Activated B cell treated with CpG ODN at 0.5 μM for 24 hours (primary cell): ENCODE data around the gene TMEM218. TPM values are rescaled to one million over a fixed set of nuclear protein-coding genes. Genes with fewer than 3 reads are reported as not detected.
A peak's percentile ranks its signal among the peaks of the same experiment; 100 is the strongest.
"Not testable (repeated sequence)": the region's sequence is repeated elsewhere in the genome, so short reads cannot be mapped to it uniquely, and the experiment has no call there.

ENCODE experiments used
- ATAC-seq: fragments of 200-7000 bp; cut with Tn5 transposase; one replicate; pipeline ENCODE4 v1.10.0; 2021; ENCODE audit warnings: low read depth, mild to moderate bottlenecking, moderate library complexity
- CTCF ChIA-PET: fragments of 350-600 bp; sonication (Branson Sonifier 250); formaldehyde crosslinking; loops from one replicate; lab custom pipeline; 2021; ENCODE audit warnings: antibody characterized with exemption; lab: Charles Lee
- POLR2A ChIA-PET: fragments of 350-600 bp; sonication (Branson Sonifier 250); formaldehyde crosslinking; loops from one replicate; lab custom pipeline; 2021; ENCODE audit warnings: antibody characterized with exemption; lab: Charles Lee
- DNase-seq: peaks from one replicate; pipeline ENCODE4 v3.0.0; 2022
- H3K27ac Mint-ChIP-seq: one replicate; pipeline ENCODE4 v1.8.0; 2020; ENCODE audit warnings: mixed read lengths
- H3K27me3 Mint-ChIP-seq: one replicate; pipeline ENCODE4 v1.8.0; 2021; ENCODE audit warnings: mixed read lengths
- H3K36me3 Mint-ChIP-seq: one replicate; pipeline ENCODE4 v1.8.0; 2021; ENCODE audit warnings: low read depth, mixed read lengths
- H3K4me1 Mint-ChIP-seq: one replicate; pipeline ENCODE4 v1.8.0; 2021; ENCODE audit warnings: mixed read lengths
- H3K4me3 Mint-ChIP-seq: one replicate; pipeline ENCODE4 v1.8.0; 2020; ENCODE audit warnings: mild to moderate bottlenecking, mixed read lengths
- H3K9me3 Mint-ChIP-seq: one replicate; pipeline ENCODE4 v1.8.0; 2020; ENCODE audit warnings: mixed read lengths
- intact Hi-C: fragments of 100-400 bp; cut with micrococcal nuclease; formaldehyde crosslinking; loops from one replicate; pipeline ENCODE4 v1.15.1; 2024
- total RNA-seq: library from RNA; stranded (reverse); gene quantifications from 2 replicates; pipeline ENCODE4 v1.2.3, GENCODE V29; 2022
- TF ChIP-seq, protein P1 (sequence below): fragments of 200-600 bp; IDR thresholded peaks from one replicate; pipeline ENCODE4 v1.8.0; 2022; ENCODE audit warnings: antibody characterized with exemption, mild to moderate bottlenecking

TMEM218 gene
- total RNA-seq, 1 donor from 2014 or later = 18.8 TPM

DNA sequence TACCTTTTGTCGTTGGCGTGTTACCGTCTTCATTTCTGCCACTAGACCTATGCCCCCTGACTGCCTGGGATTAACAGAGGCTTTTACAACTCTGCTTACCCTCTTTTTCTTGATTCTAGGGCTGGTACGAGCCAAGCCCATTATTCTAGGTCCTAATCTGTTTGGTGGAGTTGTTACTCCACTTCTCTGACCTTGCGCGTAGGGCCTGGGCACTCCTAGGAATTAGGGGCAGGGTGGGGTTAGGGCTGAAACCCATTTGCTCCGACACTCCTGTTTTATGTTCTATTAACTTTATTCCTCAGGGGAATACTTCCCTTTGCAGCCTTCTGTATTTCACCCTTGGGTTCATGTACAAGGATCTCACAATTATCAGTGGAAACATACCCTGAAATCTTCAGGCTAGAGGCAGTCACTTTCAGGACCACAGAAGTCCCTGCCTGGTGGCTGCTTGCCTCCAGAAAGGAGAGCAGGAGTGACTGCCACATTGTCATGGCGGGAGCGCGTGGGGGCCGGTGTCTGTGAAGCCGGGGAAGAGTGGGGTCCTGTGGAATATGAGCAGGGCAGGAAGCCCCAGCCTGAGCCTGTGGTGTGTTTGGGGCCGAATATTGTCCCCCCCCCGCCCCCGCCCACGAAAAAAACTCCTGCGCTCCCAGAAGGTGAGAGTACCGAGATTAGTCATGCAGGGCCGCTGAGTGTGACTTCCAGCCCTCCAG lies 49.1 kb downstream of the TMEM218 start:
- peak overlapping the region; percentile 83 for H3K27ac Mint-ChIP-seq
- no peaks in the 10 kb centered on the region for H3K9me3 Mint-ChIP-seq
- TF ChIP-seq, protein P1, sequence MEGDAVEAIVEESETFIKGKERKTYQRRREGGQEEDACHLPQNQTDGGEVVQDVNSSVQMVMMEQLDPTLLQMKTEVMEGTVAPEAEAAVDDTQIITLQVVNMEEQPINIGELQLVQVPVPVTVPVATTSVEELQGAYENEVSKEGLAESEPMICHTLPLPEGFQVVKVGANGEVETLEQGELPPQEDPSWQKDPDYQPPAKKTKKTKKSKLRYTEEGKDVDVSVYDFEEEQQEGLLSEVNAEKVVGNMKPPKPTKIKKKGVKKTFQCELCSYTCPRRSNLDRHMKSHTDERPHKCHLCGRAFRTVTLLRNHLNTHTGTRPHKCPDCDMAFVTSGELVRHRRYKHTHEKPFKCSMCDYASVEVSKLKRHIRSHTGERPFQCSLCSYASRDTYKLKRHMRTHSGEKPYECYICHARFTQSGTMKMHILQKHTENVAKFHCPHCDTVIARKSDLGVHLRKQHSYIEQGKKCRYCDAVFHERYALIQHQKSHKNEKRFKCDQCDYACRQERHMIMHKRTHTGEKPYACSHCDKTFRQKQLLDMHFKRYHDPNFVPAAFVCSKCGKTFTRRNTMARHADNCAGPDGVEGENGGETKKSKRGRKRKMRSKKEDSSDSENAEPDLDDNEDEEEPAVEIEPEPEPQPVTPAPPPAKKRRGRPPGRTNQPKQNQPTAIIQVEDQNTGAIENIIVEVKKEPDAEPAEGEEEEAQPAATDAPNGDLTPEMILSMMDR = no peak
- H3K27me3 Mint-ChIP-seq = peaks cover 9% of the 10 kb centered on the region
- H3K4me1 Mint-ChIP-seq = peaks cover 22% of the 10 kb centered on the region
- ChIA-PET POLR2A (interaction anchor here (1.0 to 3.0 kb wide), 6 partner anchors 10 to 825 kb away, joined by 3 to 78 read pairs (median 10); partner anchors contain the start of genes CCDC15, HYLS1 and TMEM218), CTCF (interaction anchor here (1.2 to 1.8 kb wide), 2 partner anchors 10 to 62 kb away, joined by 3 to 17 read pairs; no protein-coding TSS in a partner anchor)
- H3K4me3 Mint-ChIP-seq = peak overlapping the region; percentile 86
- no peaks in the 10 kb centered on the region for H3K36me3 Mint-ChIP-seq
- DNase-seq (no peak), ATAC-seq (no peak)
- intact Hi-C loops = loop anchor here (2.0 to 5.0 kb wide), 3 partner anchors 20 to 870 kb away; partner anchors contain the start of gene CCDC15

DNA sequence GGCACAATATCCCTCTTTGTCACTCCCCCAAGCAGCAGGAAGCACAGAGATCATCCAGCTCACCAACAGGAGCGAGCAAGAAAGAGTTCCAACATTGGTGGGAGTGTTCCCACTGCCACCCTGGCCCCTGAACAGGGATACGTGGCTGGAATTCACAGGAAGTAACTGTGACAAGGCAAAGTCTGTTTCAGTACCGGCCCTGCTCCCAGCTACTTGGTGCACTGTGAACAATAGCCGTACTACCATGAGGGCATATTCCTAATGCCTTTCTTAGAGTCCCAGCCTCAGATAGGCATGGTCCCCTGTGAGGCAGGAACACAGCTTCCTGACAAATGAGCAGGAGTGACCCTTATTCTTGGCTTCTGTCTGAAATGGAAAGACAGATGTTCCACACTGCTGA lies 50.1 kb downstream of the TMEM218 start:
- Mint-ChIP-seq H3K4me3 (no peak overlapping the region), H3K27ac (no peak overlapping the region), H3K9me3 (no peaks in the 10 kb centered on the region), H3K4me1 (peaks cover 22% of the 10 kb centered on the region), H3K36me3 (no peaks in the 10 kb centered on the region), H3K27me3 (peaks cover 9% of the 10 kb centered on the region)
- CTCF ChIA-PET = interaction anchor here (1.1 kb wide), 1 partner anchor 64 kb away, joined by 3 read pairs; no protein-coding TSS in a partner anchor
- POLR2A ChIA-PET = interaction anchor here (1.0 kb wide), 1 partner anchor 10 kb away, joined by 3 read pairs; no protein-coding TSS in a partner anchor
- DNase-seq = no peak
- ATAC-seq = no peak
- TF ChIP-seq, protein P1 = no peak
- intact Hi-C loops = loop anchor here (5.0 kb wide), 1 partner anchor 869 kb away; no protein-coding TSS in a partner anchor

DNA sequence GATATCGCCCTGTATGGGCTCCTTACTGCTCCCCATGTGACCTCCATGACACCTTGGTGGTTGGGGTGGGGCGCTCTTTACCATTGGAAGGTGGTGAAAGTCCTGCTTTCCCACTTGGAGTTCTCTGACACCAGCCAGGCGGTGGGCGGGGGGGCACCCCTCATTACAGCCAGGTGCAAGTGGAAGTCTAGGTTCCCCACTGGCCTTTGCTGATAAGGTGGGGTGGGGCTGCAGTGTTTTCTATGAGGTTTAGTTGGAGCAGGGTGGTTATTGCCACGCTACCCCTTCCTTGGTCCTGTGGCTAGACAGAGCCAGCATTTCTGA lies 53.8 kb downstream of the TMEM218 start:
- Mint-ChIP-seq H3K9me3 (no peaks in the 10 kb centered on the region), H3K36me3 (no peaks in the 10 kb centered on the region), H3K4me1 (peaks cover 5% of the 10 kb centered on the region), H3K4me3 (no peak overlapping the region), H3K27ac (no peak overlapping the region), H3K27me3 (peaks cover 5% of the 10 kb centered on the region)
- intact Hi-C loops = no loop called here
- no peak for DNase-seq
- CTCF ChIA-PET = no interaction called here
- no peak for ATAC-seq
- TF ChIP-seq, protein P1 = no peak
- POLR2A ChIA-PET = no interaction called here

DNA sequence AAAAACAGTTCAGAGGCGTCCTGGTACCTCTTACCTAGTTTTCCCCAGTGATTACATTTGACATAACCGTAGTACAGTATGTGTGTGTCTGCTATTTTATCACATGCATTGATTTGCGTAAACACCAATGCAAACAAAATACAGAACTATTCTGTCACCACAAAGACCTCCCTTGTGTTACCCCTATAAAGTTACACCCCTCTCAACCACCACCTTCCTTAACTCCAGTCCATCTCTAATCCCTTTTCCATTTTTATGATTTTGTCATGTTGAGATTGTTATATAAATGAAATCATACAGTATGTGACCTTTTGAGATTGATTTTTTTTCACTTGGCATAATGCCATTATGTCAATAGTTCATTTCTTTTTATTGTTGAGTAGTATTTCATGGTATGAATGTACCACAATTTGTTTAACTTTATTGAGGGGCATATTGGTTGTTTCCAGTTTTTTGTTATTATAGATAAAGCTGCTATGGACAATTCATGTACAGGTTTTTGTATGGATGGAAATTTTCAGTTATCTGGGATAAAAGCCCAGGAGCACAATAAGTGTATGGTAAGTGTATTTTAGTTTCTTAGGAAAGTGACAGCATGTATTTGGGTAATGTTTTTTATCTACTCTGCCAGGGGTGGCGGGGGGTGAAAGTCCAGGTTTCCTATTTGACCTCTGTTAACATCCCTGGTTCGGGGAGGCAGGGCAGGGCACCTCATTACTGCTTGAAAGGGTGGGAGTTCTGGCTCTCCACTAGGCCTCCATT lies 54.3 kb downstream of the TMEM218 start:
- DNase-seq = no peak

DNA sequence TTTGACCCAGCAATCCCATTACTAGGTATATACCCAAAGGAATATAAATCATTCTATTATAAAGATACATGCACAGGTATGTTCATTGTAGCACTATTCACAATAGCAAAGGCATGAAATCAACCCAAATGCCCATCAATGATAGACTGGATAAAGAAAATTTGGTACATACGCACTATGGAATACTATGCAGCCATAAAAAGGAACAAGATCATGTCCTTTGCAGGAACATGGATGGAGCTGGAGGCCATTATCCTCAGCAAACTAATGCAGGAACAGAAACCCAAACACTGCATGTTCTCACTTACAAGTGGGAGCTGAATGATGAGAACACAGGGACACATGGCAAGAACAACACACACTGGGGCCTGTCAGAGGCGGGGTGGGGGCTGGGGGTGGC lies 55.3 kb downstream of the TMEM218 start:
- H3K4me3 Mint-ChIP-seq, ATAC-seq, H3K27ac Mint-ChIP-seq, H3K27me3 Mint-ChIP-seq, H3K9me3 Mint-ChIP-seq, intact Hi-C loops, DNase-seq, H3K4me1 Mint-ChIP-seq, H3K36me3 Mint-ChIP-seq, CTCF ChIA-PET: not testable (repeated sequence)
- POLR2A ChIA-PET = interaction anchor here (0.7 kb wide), 1 partner anchor 14 kb away, joined by 4 read pairs; no protein-coding TSS in a partner anchor

More for the DNA sequence above, 54.3 kb downstream of the TMEM218 start:
- POLR2A ChIA-PET = no interaction called here
- peaks cover 1% of the 10 kb centered on the region for H3K27me3 Mint-ChIP-seq
- no peaks in the 10 kb centered on the region for H3K9me3 Mint-ChIP-seq
- no peak overlapping the region for H3K4me3 Mint-ChIP-seq
- peaks cover 2% of the 10 kb centered on the region for H3K4me1 Mint-ChIP-seq
- TF ChIP-seq, protein P1 = no peak
- H3K36me3 Mint-ChIP-seq = no peaks in the 10 kb centered on the region
- ATAC-seq = no peak
- intact Hi-C loops = no loop called here
- no peak overlapping the region for H3K27ac Mint-ChIP-seq
- CTCF ChIA-PET = no interaction called here
